Measurements from ENCODE around the gene STAT4.

The STAT4 gene

DNA sequence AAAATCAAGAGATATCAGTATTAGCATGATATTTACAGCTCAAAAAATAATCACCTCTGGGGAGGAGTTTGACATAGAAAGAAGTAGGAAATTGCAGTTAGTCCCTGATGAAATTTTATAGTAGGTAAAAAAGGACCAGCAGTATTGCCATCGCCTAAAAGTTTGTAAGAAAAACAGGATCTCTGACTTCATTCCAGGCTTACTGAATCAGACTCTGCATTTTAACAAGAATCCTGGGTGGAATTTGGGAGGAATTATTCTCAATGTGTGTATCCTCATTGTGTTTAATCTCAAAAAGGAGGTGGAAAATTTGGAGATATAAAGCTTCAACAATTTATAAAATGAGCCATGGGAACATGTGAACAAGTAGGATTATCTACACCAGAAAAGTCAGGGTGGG is 105.7 kb downstream of the STAT4 start:
- DNase-seq (ENCODE audit: low read depth in 2 of 2), result no peak

DNA sequence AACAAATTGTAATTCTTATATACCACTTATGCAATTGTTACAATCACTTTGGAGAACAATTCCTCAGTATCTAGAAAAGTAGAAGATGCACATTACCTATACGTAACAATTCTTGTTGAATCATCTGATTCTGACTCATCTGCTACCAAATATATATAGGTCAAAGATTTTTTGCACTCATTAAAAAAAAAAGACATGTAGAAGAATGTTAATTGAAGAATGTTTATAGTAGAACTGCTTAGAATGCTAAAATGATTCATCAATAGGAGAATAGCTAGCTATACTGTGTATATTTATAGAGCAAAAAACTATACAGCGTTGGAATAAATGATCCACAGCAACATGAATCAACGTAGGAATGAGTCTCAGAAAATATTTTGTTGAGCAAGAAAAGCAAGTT is 107.4 kb downstream of the STAT4 start:
- no peak for DNase-seq (ENCODE audit: low read depth in 2 of 2)

DNA sequence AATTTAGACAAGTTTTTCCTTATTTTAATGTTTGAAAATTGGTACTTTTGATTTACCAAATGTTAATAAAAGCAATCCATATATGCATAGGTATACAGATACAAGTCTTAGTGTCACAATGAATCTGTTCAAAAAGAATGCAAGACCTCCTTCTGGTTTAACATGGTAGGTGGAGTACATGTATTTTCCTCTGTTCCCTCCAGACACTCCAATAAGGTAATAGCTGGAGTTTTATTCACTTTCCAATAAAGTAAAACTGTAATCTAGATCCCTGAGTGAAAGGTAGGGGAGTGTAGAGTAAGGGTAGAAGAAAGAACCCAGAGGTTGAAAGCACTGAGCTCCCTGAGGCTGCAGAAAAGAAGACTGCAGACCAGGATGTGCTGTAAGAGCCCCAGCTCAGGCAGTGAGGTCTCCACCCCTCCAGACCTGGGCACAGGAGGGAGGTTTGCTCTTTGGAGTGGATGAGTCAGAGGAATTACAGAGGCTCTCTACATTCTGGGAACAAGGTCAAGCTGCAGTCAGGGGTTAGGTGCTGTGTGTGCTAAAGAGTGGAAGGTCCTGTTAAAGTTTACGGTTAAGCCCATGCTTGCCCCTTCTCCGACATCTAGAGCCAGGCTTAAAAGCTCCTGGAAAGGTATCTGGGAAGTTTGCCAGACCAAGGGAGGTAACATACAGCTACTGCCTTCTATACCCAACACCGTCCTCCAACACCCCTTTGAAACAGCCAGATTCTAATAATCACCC is 109.2 kb downstream of the STAT4 start:
- DNase-seq (ENCODE audit: low read depth in 2 of 2), result no peak

DNA sequence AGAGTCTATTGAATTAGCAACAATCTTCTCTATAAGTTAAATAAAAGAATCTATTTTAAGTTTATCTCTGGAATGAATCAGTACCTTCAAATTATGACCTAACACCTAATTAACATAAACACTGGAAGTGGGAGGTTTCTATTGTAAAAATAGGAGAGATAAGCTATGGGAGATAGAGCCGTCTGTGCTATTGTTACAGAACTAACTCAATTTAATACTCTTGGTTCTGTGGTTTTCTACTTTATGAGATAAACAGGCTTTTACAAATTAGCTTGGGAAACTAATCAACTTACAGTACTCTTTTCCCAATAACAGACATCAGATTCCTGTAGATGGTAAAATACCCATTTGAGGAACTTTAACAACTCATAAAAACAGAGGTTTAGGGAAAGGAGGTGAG is 111.2 kb downstream of the STAT4 start:
- no peak for DNase-seq (ENCODE audit: low read depth in 2 of 2)

DNA sequence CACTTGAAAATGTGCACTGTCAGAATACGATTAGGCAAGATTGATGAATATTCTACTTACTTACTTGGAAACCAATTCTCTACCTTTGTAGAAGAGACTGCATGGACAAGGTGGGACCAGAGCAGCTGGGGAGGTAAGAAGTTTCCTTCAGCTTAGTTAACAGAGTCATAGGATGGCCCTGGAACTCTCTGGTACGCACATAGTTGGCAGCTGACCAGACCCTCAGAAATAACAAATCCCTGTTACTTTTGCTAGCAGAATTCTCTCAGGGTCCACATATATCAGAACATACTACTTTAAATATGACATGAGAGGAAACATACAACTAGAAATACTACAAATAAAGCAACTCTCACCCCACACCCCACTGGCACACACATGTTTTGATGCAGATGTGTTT is 112.1 kb downstream of the STAT4 start:
- no peak for DNase-seq (ENCODE audit: low read depth in 2 of 2)

DNA sequence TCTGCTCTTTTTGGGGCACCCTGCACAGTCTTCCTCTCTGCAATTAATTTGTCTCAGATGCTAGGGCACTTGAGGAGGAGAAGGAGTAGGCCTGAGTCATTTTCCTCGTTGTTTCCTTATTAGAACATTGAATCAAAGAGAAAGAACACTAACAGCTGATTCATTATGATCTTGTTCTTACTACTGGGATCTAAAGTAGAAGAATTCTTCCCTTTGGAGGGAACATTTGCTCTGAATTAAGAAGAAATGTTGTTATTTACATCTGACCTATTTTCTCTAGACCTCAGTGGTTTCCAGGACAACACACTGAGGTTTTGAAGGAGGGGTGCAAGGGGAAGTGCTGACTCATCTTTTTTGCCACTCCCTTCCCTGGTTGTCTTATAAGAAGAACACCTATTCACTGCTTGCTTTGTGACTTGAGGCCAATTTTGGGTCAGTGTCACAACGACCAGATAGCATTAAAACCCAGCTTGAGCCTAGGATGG is 112.5 kb downstream of the STAT4 start:
- no peak for DNase-seq (ENCODE audit: low read depth in 2 of 2)

DNA sequence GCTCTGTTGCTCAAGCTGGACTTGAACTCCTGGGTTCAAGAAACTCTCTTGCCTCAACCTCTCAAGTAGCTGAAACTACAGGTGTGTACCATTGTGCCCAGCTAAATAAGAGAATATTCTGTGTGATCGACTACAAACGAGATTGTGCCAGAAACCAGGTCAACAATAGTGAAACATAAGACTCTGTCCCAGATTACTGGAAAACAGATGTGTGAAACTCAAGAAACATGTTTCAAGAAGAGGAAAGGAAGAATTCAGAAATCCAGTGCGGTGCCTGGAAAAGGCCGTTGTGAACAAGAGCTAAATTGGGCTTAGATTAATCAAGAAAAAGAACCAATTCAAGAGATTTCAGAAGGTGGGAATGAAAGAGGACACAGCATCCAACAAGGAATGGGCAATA is 113.4 kb downstream of the STAT4 start:
- no peak for DNase-seq (ENCODE audit: low read depth in 2 of 2)

DNA sequence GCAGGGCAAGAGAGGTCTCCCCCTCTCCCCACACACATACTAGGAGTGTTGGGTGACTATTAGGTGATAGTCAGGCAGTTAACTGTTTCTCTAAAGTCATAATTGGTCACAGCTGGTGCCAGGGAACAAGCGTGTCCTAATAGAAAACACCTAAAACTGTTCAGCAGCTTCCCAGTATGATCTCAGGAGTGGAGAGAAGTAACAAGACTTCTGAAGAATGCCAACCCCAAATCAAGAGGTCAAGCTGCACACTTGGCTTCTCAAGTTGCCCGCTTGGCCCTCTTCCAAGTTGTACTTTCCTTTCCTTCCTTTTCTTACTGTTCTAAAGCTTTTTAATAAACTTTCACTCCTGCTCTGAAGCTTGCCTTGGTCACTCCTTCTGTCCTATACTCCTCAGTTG is 114.4 kb downstream of the STAT4 start:
- DNase-seq (ENCODE audit: low read depth in 2 of 2), result no peak

DNA sequence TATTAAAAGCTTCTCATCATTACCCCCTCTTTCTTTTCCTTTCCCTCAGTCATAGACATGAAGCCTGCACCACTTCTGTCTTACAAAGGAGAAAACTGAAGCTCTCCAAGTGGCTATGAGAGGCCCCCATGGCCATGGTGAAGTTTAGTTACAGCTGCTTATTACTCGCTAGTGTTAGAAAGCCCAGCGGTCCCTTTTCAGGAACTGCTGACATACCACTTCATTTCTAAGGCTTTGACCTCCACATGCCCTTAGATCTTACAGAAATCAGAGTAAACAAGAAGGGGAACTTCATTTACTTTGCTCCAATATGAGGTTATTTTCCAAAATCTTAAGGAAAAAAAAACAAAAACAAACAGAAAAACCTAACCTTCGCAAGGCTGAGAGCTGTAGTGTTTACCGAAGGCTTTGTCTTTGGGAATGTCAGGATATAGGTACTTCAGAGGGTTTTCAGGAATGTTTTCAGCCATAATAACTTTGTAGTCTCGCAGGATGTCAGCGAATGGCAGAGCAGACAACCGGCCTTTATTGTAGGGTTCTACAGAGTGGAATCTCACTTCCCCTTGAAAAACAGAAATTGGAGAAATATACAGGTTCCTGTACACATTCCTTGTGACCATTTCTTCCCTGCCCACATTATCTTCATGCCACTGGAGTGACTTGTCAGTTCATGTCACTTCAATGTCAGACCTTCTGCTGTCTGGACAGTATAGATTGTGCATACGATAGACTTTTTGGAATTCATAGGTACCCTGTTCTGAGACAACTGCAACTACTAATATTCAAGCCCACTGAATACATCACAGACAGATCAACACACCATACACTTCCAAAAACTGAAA is 118.0 kb downstream of the STAT4 start:
- no peak for DNase-seq (ENCODE audit: low read depth in 2 of 2)

DNA sequence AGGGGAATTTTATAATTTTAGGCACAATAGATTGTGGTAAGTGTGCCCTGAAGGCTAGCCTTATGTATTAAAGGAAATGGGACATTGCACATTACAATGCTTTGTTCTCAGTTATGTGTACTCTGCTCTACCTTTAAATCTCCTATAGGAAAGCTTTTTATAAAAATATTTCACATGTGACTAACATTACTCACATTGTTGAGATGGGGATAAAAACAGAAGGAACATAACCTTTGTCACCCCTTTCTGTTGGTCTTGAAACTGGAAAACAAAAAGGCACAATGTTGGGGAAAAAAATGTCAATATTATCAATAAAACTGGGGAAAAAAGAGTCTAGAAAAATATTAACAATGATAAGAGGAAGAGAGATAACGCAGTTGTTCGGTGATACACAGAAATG is 119.5 kb downstream of the STAT4 start:
- DNase-seq (ENCODE audit: low read depth in 2 of 2), result no peak

DNA sequence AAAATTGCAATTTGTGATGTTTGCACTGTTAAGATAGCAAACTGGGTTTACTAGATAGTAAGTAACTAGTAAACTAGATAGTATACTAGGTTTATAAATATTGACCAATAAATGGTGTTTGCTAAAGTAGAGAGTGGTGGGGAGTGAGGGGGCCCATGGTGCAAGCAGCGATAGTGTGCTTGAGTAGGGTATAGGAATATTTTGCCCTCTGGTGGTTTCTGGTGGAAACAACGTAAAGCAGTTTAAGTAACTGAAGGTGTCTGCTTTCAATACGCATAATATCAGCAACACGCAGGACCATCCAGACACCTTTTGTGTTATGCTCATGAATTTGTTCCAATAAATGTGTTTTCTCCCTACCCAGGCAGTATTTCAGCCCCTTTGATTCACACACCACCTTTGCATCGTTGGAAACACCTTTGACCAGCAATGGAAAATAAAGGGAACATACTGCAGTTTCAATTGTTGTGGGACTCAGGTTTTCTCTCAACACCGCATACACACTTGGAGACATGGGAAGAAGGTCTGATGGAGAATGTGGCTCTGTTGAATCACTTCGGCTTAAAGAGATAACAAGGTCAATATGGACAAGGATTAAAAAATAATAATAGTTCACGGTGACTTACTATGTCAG is 120.2 kb downstream of the STAT4 start:
- DNase-seq (ENCODE audit: low read depth in 2 of 2), result no peak

DNA sequence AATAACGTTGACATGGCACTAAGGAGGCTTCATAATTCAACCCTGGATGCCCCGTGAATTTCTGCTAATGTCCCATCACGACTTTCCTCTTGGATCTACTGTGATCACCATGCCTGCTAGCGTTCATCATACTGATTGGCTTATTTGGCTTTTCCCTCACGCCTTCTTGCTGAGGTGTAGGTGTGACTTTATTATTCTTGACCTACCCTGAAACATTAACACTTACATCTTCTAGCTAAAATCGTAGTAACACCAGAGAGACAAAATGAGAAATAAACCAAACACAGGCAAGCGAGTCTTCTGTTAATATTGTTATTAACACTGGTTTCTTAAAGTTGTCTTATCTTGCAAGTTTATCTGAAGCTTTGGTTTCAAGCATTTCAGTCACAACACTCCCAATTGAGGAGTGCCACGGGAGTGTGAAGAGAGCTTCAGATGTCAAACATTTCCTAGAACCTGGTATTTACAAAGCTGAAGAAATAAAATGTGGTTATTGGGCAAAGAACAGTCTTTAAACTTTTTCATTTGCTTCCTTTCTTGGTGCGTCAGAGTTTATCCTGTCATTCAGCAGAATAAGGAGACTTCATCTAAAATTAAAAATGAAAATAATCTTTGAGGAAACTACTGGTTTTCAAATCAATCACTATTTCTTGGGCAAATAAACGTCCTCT is 121.4 kb downstream of the STAT4 start:
- DNase-seq (ENCODE audit: low read depth in 2 of 2), result no peak

DNA sequence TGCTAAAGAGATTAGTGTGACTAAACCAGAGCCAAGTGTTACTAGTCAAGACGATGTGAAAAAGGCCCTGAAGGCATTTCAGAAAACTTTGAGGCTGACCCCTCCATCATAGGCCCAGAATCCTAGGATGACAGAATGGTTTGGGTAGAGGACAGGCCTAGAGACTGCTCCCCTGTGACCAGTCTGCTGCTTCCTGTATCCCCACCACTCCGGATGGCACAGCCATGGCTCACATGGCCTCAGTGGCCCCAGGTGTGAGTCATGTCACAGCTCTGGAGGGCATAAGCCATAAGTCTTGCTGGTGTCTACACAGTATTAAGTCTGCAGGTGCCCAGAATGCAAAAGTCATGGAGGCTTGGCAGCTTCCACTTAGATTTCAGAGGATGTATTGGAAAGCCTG is 124.4 kb downstream of the STAT4 start:
- no peak for DNase-seq (ENCODE audit: low read depth in 2 of 2)

DNA sequence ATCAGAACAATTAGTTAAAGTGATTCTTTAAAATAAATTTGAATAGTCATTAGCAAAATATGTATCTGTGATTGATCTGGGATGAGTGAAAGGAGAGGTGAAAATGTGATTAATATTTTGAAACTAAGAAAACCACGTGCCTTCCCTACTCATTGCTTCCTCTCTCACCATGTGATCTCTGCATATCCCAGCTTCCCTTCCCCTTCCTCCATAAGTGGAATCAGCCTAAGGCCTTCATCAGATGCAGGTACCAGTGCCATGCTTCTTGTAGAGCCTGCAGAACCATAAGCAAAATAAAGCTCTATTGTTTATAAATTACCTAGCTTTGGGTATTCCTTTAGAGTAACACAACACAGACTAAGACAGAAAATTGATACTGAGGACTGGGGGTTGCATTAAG is 125.7 kb downstream of the STAT4 start:
- DNase-seq (ENCODE audit: low read depth in 2 of 2), result no peak

DNA sequence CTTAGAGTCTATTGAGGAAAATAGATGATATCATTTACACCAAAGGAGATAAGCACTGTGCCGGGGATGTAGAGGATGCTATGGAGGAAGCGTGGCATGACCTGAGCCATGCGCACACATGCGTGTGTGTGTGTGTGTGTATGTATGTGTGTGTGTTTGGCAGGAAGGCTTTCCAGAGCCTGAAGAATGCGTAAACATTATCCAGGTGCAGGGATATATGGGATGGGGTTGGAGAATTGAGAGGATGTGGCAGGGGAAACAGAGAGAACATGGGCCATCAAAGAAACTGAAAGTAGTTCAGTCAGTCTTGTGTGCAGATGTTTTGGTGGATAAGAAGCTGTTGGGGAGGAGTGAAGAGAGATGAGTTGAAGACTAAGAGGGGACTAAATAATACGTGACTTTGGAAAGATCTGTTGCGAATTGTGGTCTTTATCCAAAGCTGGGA is 127.5 kb downstream of the STAT4 start:
- DNase-seq (ENCODE audit: low read depth in 2 of 2), result no peak

DNA sequence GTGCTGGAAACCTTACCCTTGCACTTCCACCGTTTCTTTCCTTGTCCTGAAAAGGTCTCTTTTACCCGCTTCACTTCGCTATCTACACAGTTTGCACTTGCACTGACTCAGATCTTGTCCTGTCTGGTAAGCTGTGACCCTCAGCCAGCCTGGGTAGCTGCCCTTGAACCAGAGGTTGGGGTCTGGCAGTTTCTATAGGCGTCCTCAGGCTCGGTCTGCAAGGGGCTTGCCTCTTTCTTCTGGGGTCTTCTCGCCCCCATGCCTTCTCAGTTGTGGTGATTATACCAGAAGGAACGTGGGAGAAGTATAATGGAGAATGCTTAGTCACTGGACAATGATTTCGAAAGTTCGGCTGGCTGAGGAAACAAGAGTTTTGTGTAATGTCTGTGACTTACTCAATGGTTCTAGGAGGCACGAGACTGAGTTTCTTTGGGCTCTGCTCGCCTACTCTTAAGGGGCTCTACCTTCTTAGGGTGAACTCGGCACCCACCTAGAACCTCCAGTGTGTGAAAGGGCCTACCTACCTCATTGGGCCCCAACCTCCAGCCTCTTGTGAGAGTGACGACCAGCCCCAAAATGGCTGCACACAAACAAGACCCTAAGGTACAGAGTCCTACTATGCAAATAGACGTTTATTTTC is 129.9 kb downstream of the STAT4 start:
- no peak for DNase-seq (ENCODE audit: low read depth in 2 of 2)

DNA sequence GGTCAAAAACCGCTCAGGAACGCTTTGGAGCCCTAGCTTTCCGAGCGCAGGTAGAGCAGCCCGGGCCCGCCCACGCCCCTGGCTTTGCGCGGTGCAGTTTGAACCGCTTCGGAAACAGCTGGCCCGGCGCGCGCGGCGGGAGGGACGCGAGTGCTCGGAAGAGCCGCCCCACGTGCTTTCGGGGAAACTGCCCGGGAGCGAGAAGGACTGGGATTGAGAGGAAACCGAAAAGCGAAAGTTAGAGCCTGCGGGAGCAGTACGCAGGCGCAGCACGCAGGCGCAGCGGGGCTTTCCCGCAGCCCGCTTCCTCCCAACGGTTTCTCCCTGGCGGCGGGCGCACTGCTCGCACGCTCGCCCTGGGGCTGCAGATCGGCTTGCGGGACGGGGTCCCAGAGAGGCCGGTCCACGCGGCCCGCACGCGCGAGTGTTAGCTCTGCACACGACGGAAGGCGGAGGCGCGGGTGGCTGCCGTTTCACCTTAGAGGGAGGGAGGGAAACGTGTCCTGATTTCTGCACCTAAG is 130.5 kb downstream of the STAT4 start:
- DNase-seq (ENCODE audit: low read depth in 2 of 2), result peak; percentile 91 to 93

DNA sequence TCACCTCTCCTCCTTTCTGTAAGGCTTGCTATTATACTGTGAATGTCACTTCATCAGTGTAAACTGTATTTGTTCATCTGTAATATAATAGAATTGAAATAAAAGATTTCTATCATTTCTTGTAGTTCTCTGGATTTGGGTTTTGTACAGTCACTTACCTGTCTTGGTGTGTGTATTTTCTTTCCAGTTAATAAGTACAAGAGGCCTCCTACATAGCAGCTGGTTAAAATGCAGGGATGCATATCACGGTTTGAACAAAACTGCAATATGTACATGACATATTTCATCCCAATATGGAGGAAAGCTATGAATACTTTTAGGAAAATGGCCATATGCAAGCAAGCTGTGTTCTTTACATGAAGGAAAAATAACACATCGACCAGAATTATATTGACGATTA is 131.4 kb downstream of the STAT4 start:
- DNase-seq (ENCODE audit: low read depth in 2 of 2), result no peak

DNA sequence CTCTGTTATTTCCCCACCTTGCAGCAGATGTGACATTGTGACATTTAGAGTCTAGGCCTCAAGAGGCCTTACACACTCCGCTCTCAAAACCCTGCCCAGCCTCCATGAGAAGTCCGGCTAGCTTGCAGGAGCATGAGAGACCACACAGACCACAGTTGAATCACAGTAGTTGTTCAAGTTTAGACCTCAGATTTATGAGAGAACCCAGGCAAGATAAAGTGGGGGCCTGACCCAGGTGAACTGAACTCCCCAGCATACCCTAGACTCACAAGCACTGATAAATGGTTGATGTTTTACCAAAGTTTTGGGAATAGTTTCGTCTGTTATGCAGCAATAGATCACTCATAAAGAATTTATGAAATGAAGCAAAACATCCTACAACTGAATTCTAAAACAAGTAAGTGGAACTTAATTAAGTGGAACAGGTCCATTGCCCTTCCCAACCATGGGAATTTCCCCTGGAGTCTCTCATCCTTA is 132.1 kb downstream of the STAT4 start:
- DNase-seq (ENCODE audit: low read depth in 2 of 2), result no peak

DNA sequence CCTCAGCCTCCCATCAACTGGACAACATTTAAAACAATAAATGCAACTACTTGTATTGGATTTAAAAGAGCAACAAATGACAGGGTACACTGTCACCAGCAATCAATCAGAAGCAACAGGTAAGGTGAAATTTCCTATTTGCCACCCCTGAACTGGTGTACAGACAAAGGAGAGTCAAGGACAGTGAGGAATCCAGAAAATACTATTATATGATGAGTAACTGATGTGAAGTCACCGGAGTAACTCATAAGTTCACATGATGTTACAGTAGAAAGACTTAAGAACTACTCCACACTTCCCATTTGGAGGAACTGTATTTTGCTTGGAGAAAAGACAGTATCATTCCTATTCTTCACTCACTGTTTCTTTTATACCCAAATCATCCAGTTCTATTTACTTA is 132.7 kb downstream of the STAT4 start:
- DNase-seq (ENCODE audit: low read depth in 2 of 2), result no peak

DNA sequence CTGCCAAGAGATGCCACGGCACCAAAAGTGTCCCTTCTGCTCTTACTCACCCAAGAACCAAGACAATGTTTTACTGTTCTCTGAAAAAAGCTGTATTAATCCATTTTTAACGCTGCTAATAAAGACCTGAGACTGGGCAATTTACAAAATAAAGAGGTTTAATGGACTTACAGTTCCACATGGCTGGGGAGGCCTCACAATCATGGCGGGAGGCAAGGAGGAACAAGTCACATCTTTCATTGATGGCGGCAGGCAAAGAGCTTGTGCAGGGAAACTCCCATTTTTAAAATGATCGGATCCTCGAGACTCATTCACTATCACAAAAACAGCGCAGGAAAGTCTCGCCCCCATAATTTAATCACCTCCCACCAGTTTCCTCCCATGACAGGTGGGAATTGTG is 135.0 kb downstream of the STAT4 start:
- no peak for DNase-seq (ENCODE audit: low read depth in 2 of 2)
